ENCODE data around the gene PF4V1. TPM values are rescaled to one million over a fixed set of nuclear protein-coding genes. Genes with fewer than 3 reads are reported as not detected.

Gene PF4V1
- polyA plus RNA-seq, 2 of the 4 experiments (the other 2 are of a cell fraction) = not detected

DNA sequence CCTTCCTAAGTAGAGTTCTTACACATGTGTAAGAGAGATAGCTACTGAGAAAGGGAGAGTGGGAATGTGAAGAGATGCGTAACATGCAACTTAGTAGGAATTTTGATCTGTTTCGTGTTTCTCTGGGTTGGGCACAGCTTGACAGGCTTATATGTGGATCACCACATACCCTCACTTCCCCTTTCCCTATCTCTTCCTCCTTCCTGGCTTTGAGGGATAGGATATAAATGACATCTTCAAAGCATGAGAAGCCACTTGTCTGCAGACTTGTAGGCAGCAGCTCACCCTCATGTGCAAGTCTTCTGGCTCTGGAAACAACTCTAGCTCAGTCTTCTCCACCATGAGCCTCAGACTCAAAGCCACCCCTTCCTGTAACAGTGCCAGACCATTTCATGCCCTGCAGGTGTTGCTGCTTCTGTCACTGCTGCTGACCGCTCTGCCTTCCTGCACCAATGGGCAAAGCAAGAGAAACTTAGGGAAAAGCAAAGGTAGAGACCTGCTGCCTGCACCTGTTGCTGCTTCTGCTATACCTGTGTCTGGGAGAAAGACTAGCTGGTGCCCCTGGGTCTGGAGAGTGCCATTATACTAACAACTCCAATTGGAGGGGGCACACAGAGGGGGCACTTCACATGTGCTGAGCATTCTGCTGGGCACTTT is 5.4 kb upstream of the PF4V1 start:
- FAIRE-seq (no peak), DNase-seq (ENCODE audit: low read depth in 1 of 2, low spot score in 1 of 2) (no peak), ATAC-seq (no peak)
- WGBS (ENCODE audit: missing lambda C conversion rate) = 84% methylated on average over 3 of the region's 3 CpGs
- peaks cover 14% of the 10 kb centered on the region; the same call in 2 of the 3 replicates for H3K4me1 ChIP-seq
- no peak overlapping the region for H3K4me3 ChIP-seq
- no peaks in the 10 kb centered on the region for H3K9me3 ChIP-seq
- CTCF ChIA-PET = no interaction called here
- POLR2A ChIA-PET = no interaction called here
- H3K4me2 ChIP-seq = no peak overlapping the region
- H3K27ac ChIP-seq = no peak overlapping the region
- TF ChIP-seq POLR2AphosphoS2 (conservative IDR thresholded peaks at IDR 0.05; ENCODE audit: low read length) = no peak
- TF ChIP-seq RCOR1 (IDR thresholded peaks at IDR 0.05; ENCODE audit: low read depth, low read length) = no peak
- no peak for TF ChIP-seq GATA3 (IDR thresholded peaks at IDR 0.05; ENCODE audit: borderline replicate concordance)
- TF ChIP-seq POLR2A (IDR thresholded peaks at IDR 0.05; ENCODE audit: low read length) = no peak
- TF ChIP-seq MYC (IDR thresholded peaks at IDR 0.05; ENCODE audit: borderline replicate concordance, low read length) = no peak
- TF ChIP-seq, protein P1, sequence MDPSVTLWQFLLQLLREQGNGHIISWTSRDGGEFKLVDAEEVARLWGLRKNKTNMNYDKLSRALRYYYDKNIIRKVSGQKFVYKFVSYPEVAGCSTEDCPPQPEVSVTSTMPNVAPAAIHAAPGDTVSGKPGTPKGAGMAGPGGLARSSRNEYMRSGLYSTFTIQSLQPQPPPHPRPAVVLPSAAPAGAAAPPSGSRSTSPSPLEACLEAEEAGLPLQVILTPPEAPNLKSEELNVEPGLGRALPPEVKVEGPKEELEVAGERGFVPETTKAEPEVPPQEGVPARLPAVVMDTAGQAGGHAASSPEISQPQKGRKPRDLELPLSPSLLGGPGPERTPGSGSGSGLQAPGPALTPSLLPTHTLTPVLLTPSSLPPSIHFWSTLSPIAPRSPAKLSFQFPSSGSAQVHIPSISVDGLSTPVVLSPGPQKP (IDR thresholded peaks at IDR 0.05; ENCODE audit: low read depth, low read length) = no peak
- no peak for TF ChIP-seq CHD4 (IDR thresholded peaks at IDR 0.05; ENCODE audit: borderline replicate concordance)
- no peak for TF ChIP-seq CBX2 (IDR thresholded peaks at IDR 0.05; ENCODE audit: borderline replicate concordance, low read depth)
- no peak for TF ChIP-seq ZFP36 (IDR thresholded peaks at IDR 0.05; ENCODE audit: borderline replicate concordance, partially characterized antibody)
- TF ChIP-seq, protein P2, sequence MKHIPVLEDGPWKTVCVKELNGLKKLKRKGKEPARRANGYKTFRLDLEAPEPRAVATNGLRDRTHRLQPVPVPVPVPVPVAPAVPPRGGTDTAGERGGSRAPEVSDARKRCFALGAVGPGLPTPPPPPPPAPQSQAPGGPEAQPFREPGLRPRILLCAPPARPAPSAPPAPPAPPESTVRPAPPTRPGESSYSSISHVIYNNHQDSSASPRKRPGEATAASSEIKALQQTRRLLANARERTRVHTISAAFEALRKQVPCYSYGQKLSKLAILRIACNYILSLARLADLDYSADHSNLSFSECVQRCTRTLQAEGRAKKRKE (CRISPR knock-in tag; IDR thresholded peaks at IDR 0.05; ENCODE audit: low read depth) = no peak
- no peak for TF ChIP-seq KDM1A (IDR thresholded peaks at IDR 0.05; ENCODE audit: low read depth)
- no peak for TF ChIP-seq MAFK (IDR thresholded peaks at IDR 0.05; ENCODE audit: partially characterized antibody)
- no peak for TF ChIP-seq HEYL (CRISPR knock-in tag; IDR thresholded peaks at IDR 0.05)

DNA sequence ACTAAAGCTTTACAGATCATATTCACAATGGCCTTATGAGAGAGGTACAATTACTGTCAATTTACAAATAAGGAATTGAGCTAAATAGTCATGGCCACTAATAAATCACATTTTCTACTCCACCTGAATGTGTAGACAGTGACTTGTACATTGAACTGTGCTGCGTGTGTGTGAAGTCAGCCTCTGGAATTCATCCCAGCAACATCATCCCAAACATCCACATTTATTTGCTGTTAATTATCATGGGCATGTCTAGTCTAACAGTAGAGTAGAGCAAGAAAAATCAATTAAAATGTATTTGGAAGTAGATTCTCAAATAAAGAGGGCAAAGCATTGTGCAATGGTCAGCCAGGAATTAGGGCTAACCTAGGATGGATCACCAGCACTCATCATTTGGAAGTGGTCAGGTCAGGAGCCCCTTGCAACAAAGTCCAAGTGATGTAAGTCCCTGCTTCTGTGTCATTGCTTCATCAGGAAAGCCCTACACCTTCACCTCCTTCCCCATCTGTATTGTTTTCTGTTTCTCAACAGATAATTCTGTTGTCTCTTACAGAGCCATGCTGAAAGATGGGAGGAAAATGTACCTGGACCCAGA is 4.8 kb upstream of the PF4V1 start:
- no peak for FAIRE-seq
- ChIA-PET CTCF (no interaction called here), POLR2A (no interaction called here)
- Histone ChIP-seq H3K27ac (no peak overlapping the region), H3K9me3 (no peaks in the 10 kb centered on the region), H3K4me3 (no peak overlapping the region), H3K4me1 (peaks cover 14% of the 10 kb centered on the region; the same call in 2 of the 3 replicates), H3K4me2 (no peak overlapping the region)
- ATAC-seq = no peak
- no peak for DNase-seq (ENCODE audit: low read depth in 1 of 2, low spot score in 1 of 2)
- TF ChIP-seq CHD2 (IDR thresholded peaks at IDR 0.05; ENCODE audit: low read length, partially characterized antibody) (no peak), FOXS1 (CRISPR knock-in tag; IDR thresholded peaks at IDR 0.05) (no peak), CBX2 (IDR thresholded peaks at IDR 0.05; ENCODE audit: borderline replicate concordance, low read depth) (no peak), EHMT2 (IDR thresholded peaks at IDR 0.05; ENCODE audit: low read depth) (no peak), NPAS2 (CRISPR knock-in tag; IDR thresholded peaks at IDR 0.05; ENCODE audit: borderline replicate concordance) (no peak), ZFP36 (IDR thresholded peaks at IDR 0.05; ENCODE audit: borderline replicate concordance, partially characterized antibody) (no peak), RNF2 (IDR thresholded peaks at IDR 0.05; ENCODE audit: borderline replicate concordance, low read depth) (no peak), BHLHE40 (IDR thresholded peaks at IDR 0.05; ENCODE audit: low read depth, low read length) (no peak), RFX5 (IDR thresholded peaks at IDR 0.05) (no peak), CBX8 (IDR thresholded peaks at IDR 0.05) (no peak), ZSCAN20 (CRISPR knock-in tag; IDR thresholded peaks at IDR 0.05) (no peak), JUN (IDR thresholded peaks at IDR 0.05) (no peak)
- TF ChIP-seq, protein P3, sequence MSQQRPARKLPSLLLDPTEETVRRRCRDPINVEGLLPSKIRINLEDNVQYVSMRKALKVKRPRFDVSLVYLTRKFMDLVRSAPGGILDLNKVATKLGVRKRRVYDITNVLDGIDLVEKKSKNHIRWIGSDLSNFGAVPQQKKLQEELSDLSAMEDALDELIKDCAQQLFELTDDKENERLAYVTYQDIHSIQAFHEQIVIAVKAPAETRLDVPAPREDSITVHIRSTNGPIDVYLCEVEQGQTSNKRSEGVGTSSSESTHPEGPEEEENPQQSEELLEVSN (IDR thresholded peaks at IDR 0.05; ENCODE audit: borderline replicate concordance, low read depth) = no peak
- WGBS (ENCODE audit: missing lambda C conversion rate) = 36% methylated on average over 1 of the region's 1 CpG

Data from A549 (cell line).